Measurements from ENCODE around the gene DCBLD2. TPM values are rescaled to one million over a fixed set of nuclear protein-coding genes. Genes with fewer than 3 reads are reported as not detected.
"Not testable (repeated sequence)": the region's sequence is repeated elsewhere in the genome, so short reads cannot be mapped to it uniquely, and the experiment has no call there.

DCBLD2 gene
- total RNA-seq, 4 donors from 2014 or later, result 37.3 to 48.4 (median 46.6) TPM

DNA sequence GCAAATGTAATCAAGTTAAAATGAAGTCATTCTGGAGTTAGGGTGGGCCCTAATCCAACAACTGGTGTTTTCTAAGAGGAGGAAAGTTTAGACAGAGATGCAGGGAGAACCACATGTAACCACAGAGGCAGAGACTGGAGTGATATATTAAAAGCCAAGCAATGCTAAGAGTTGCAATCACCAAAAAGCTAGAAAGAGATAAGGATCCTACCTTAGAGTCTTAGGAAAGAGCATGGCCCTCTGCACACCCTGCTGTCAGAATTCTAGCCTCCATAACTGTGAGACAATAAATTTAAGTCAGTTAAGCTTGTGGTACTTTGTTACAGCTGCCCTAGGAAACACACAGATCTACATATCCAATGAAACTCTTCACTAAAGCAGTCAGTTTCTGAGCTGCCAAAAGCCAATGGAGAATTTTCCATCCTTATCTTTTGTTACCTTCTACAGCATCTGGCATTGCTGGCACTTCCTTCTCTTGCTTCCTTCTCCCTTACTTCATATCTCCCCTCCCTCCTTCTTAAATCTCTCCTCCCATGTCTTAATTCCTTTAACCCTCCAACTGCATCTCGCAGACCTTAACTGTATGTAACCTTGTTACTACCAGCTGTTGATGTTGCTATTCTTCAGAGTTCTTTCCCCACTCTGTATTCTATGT lies 11.2 kb downstream of the DCBLD2 start:
- H3K4me3 ChIP-seq, result no peak overlapping the region
- 88% methylated on average over 1 of the region's 1 CpG for WGBS
- H3K4me1 ChIP-seq, result peaks cover 39 to 68% (median 48%) of the 10 kb centered on the region in 4 donors
- no peaks in the 10 kb centered on the region for H3K27me3 ChIP-seq
- no peak overlapping the region for H3K27ac ChIP-seq (replicated peaks in 1 of 4)
- intact Hi-C loops (cut with DNase I), result no loop called here
- H3K9me3 ChIP-seq, result no peaks in the 10 kb centered on the region
- TF ChIP-seq POLR2A (IDR thresholded peaks at IDR 0.05; ENCODE audit: low read depth) (no peak), POLR2AphosphoS5 (IDR thresholded peaks at IDR 0.05) (no peak), CTCF (IDR thresholded peaks at IDR 0.05) (no peak), EP300 (IDR thresholded peaks at IDR 0.05) (no peak)
- no peak for DNase-seq (ENCODE audit: extremely low spot score)
- no peaks in the 10 kb centered on the region for H3K36me3 ChIP-seq

- Histone ChIP-seq H3K27me3 (no peaks in the 10 kb centered on the region), H3K27ac (replicated peaks in 1 of 4) (no peak overlapping the region), H3K36me3 (no peaks in the 10 kb centered on the region), H3K4me3 (no peak overlapping the region), H3K9me3 (no peaks in the 10 kb centered on the region), H3K4me1 (peaks cover 56 to 76% (median 58%) of the 10 kb centered on the region in 4 donors)
- intact Hi-C loops (cut with DNase I), result no loop called here
- 95% methylated on average over 1 of the region's 1 CpG for WGBS
- TF ChIP-seq EP300 (IDR thresholded peaks at IDR 0.05), result no peak
- no peak for TF ChIP-seq POLR2A (IDR thresholded peaks at IDR 0.05; ENCODE audit: low read depth)
- no peak for TF ChIP-seq POLR2AphosphoS5 (IDR thresholded peaks at IDR 0.05)
- DNase-seq (ENCODE audit: extremely low spot score), result no peak
Measured at GRCh38 chr3:98887684-98888083, 13.8 kb downstream of the DCBLD2 start.

DNA sequence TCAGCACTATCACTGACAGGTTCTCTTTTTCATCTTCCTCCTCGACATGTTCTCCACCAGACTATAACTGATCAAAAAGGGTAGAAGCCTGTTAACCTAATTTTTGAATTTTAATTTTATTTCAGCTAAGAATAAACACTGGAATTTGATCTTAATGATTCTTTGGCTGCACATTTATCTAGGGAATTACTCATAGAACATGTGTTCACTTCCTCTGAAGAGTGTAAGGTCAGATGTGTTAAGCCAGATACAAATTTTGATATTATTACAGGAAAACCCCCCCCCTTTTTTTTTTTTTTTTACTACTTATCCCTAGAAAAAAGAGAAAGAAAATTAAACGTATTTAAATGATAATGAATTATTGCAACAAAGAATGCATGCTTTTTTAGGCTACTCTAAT lies 15.0 kb downstream of the DCBLD2 start:
- H3K9me3 ChIP-seq, result no peaks in the 10 kb centered on the region
- DNase-seq (ENCODE audit: extremely low spot score), result no peak
- intact Hi-C loops (cut with DNase I), result no loop called here
- peaks cover 48 to 64% (median 52%) of the 10 kb centered on the region in 4 donors for H3K4me1 ChIP-seq
- no peak for TF ChIP-seq POLR2AphosphoS5 (IDR thresholded peaks at IDR 0.05)
- no peak for TF ChIP-seq POLR2A (IDR thresholded peaks at IDR 0.05; ENCODE audit: low read depth)
- TF ChIP-seq CTCF (IDR thresholded peaks at IDR 0.05), result no peak
- no peak for TF ChIP-seq EP300 (IDR thresholded peaks at IDR 0.05)
- no peak overlapping the region for H3K27ac ChIP-seq (replicated peaks in 1 of 4)
- WGBS, result 59% methylated on average over 2 of the region's 2 CpGs
- no peaks in the 10 kb centered on the region for H3K27me3 ChIP-seq
- H3K4me3 ChIP-seq, result no peak overlapping the region
- H3K36me3 ChIP-seq, result no peaks in the 10 kb centered on the region

GRCh38 chr3:98885851-98886250 lies 15.6 kb downstream of the DCBLD2 start:
- Histone ChIP-seq H3K4me1 (peaks cover 41 to 57% (median 48%) of the 10 kb centered on the region in 4 donors), H3K27ac (replicated peaks in 1 of 4) (peak overlapping the region in 2 of 4 donors; percentile 3), H3K27me3 (no peaks in the 10 kb centered on the region), H3K9me3 (no peaks in the 10 kb centered on the region), H3K36me3 (peaks cover 0 to 5% (median 2%) of the 10 kb centered on the region in 4 donors), H3K4me3 (no peak overlapping the region)
- no peak for DNase-seq (ENCODE audit: extremely low spot score)
- TF ChIP-seq CTCF (IDR thresholded peaks at IDR 0.05) (no peak), POLR2AphosphoS5 (IDR thresholded peaks at IDR 0.05) (no peak), EP300 (IDR thresholded peaks at IDR 0.05) (no peak), POLR2A (IDR thresholded peaks at IDR 0.05; ENCODE audit: low read depth) (no peak)
- intact Hi-C loops (cut with DNase I), result no loop called here
- 68% methylated on average over 1 of the region's 1 CpG for WGBS

- peaks cover 34 to 47% (median 39%) of the 10 kb centered on the region in 4 donors for H3K4me1 ChIP-seq
- intact Hi-C loops (cut with DNase I), result no loop called here
- 32% methylated on average over 6 of the region's 6 CpGs for WGBS
- H3K36me3 ChIP-seq, result peaks cover 0 to 16% (median 7%) of the 10 kb centered on the region in 4 donors
- H3K4me3 ChIP-seq, result no peak overlapping the region
- H3K27ac ChIP-seq (replicated peaks in 1 of 4), result peak overlapping the region in 2 of 4 donors; percentile 3 to 5
- no peaks in the 10 kb centered on the region for H3K9me3 ChIP-seq
- H3K27me3 ChIP-seq, result no peaks in the 10 kb centered on the region
- DNase-seq (ENCODE audit: extremely low spot score), result no peak
- no peak for TF ChIP-seq POLR2A (IDR thresholded peaks at IDR 0.05; ENCODE audit: low read depth)
- no peak for TF ChIP-seq CTCF (IDR thresholded peaks at IDR 0.05)
- TF ChIP-seq EP300 (IDR thresholded peaks at IDR 0.05), result no peak
- TF ChIP-seq POLR2AphosphoS5 (IDR thresholded peaks at IDR 0.05), result no peak
Measured at GRCh38 chr3:98884675-98885371, 16.7 kb downstream of the DCBLD2 start.

DNA sequence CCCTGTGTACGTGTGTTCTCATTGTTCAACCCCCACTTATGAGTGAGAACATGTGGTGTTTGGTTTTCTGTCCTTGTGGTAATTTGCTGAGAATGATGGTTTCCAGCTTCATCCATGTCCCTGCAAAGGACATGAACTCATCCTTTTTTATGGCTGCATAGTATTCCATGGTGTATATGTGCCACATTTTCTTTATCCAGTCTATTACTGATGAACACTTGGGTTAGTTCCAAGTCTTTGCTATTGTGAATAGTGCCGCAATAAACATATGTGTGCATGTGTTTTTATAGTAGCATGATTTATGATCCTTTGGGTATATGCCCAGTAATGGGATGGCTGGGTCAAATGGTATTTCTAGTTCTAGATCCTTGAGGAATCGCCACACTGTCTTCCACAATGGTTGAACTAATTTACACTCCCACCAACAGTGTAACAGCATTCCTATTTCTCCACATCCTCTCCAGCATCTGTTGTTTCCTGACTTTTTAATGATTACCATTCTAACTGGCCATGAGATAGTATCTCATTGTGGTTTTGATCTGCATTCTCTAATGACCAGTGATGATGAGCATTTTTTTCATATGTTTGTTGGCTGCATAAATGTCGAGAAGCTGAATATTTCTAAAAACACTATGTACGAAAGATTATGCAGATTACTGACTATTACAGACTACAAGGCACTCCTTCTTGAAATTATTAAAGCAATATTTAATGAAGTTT lies 18.7 kb downstream of the DCBLD2 start:
- intact Hi-C loops (cut with DNase I); H3K9me3 ChIP-seq; DNase-seq (ENCODE audit: extremely low spot score); H3K27ac ChIP-seq (replicated peaks in 1 of 4); H3K4me3 ChIP-seq; H3K27me3 ChIP-seq: not testable (repeated sequence)
- 96% methylated on average over 5 of the region's 5 CpGs for WGBS
- Histone ChIP-seq H3K36me3 (peaks cover 0 to 18% (median 8%) of the 10 kb centered on the region in 4 donors), H3K4me1 (peaks cover 33 to 35% (median 34%) of the 10 kb centered on the region in 4 donors)
